H54 (cell line): ENCODE results near the gene PPIL4.
A peak's percentile ranks its signal among the peaks of the same experiment; 100 is the strongest.

Source experiments
- DNase-seq: peaks from one replicate; pipeline ENCODE4 v3.0.0; 2011; ENCODE audit warnings: low spot score, mixed read lengths; ENCODE audit not compliant: insufficient read length
- FAIRE-seq: peaks from 3 replicates; lab custom pipeline; 2011; peaks lifted over from hg19 to GRCh38; lab: Jason Lieb, UNC
- POLR2A ChIP-seq: IDR thresholded peaks from 2 replicates; pipeline ENCODE4 v1.6.1; 2011; ENCODE audit warnings: low read depth, mild to moderate bottlenecking, low read length

The PPIL4 gene

GRCh38 chr6:149545754-149546471 is at the start of gene PPIL4:
Gene PPIL4, minus strand, starts transcription at chr6:149546043. Its CDS starts 38 bp downstream, at chr6:149546005.
- DNase-seq (peak; percentile 52), FAIRE-seq (no peak)
- peak; percentile 78 for TF ChIP-seq POLR2A

- DNase-seq, result no peak
- no peak for FAIRE-seq
- TF ChIP-seq POLR2A, result no peak
These were observed 47.6 kb upstream of the PPIL4 start for GRCh38 chr6:149593408-149593807.

GRCh38 chr6:149592983-149593382 is 47.1 kb upstream of the PPIL4 start:
- no peak for FAIRE-seq
- no peak for TF ChIP-seq POLR2A
- DNase-seq, result no peak

- DNase-seq (no peak), FAIRE-seq (no peak)
These were observed 40.3 kb upstream of the PPIL4 start for GRCh38 chr6:149586149-149586548.

GRCh38 chr6:149581349-149581748 is 35.5 kb upstream of the PPIL4 start:
- no peak for DNase-seq
- no peak for TF ChIP-seq POLR2A
- FAIRE-seq, result no peak

More at GRCh38 chr6:149586149-149586548, 40.3 kb upstream of the PPIL4 start:
- no peak for TF ChIP-seq POLR2A

GRCh38 chr6:149580880-149581279 is 35.0 kb upstream of the PPIL4 start:
- FAIRE-seq (no peak), DNase-seq (no peak)
- TF ChIP-seq POLR2A, result no peak

GRCh38 chr6:149567945-149568585 is 22.2 kb upstream of the PPIL4 start:
- FAIRE-seq, result no peak
- DNase-seq, result no peak
- TF ChIP-seq POLR2A, result no peak

- TF ChIP-seq POLR2A, result no peak
- DNase-seq (no peak), FAIRE-seq (no peak)
These were observed 21.3 kb upstream of the PPIL4 start for GRCh38 chr6:149567194-149567586.

GRCh38 chr6:149566410-149567193 is 20.8 kb upstream of the PPIL4 start:
- 0 out of 2 replicates have a peak, but pooled peaks have one; percentile 38 for TF ChIP-seq POLR2A
- DNase-seq, result peak; percentile 23
- no peak for FAIRE-seq

- DNase-seq (peak; percentile 75), FAIRE-seq (no peak)
- TF ChIP-seq POLR2A, result no peak
These were observed 19.9 kb upstream of the PPIL4 start, which contains the start of gene GINM1 for GRCh38 chr6:149565527-149566409. Gene GINM1, plus strand, starts transcription at chr6:149566375. Its CDS starts 40 bp downstream, at chr6:149566415.

- no peak for TF ChIP-seq POLR2A
- DNase-seq (no peak), FAIRE-seq (no peak)
These were observed 18.1 kb upstream of the PPIL4 start for GRCh38 chr6:149563928-149564325.

- DNase-seq (peak; percentile 41), FAIRE-seq (no peak)
- TF ChIP-seq POLR2A, result no peak
These were observed 17.5 kb upstream of the PPIL4 start for GRCh38 chr6:149563203-149563927.
